Measurements from ENCODE around the gene EDEM3. TPM values are rescaled to one million over a fixed set of nuclear protein-coding genes. Genes with fewer than 3 reads are reported as not detected.

EDEM3 gene
- total RNA-seq, 1 donor from 2014 or later, result 45.5 TPM

- ATAC-seq (no peak), DNase-seq (no peak)
- Histone ChIP-seq H3K9me3 (no peaks in the 10 kb centered on the region), H3K4me3 (no peak overlapping the region), H3K27ac (no peak overlapping the region), H3K27me3 (ENCODE audit: low read depth) (no peaks in the 10 kb centered on the region), H3K4me1 (no peaks in the 10 kb centered on the region), H3K36me3 (no peaks in the 10 kb centered on the region)
- TF ChIP-seq CTCF (IDR thresholded peaks at IDR 0.05), result no peak
- intact Hi-C loops (cut with DNase I), result no loop called here
Measured at GRCh38 chr1:184640505-184640904, 114.2 kb downstream of the EDEM3 start.

Other genes starting within 250 kb of the EDEM3 start
- 44.8 TPM for gene NIBAN1, start 219.7 kb upstream of the EDEM3 start, total RNA-seq

All from lower lobe of right lung (tissue), 2 donors.